Inflammatory macrophage (primary cell): ENCODE results near the gene FOXJ1.

Source experiments
- DNase-seq, 2 donors: peaks; one replicate each; pipeline ENCODE4 v3.0.0-alpha.2; 2020 to 2022

The FOXJ1 gene

DNA sequence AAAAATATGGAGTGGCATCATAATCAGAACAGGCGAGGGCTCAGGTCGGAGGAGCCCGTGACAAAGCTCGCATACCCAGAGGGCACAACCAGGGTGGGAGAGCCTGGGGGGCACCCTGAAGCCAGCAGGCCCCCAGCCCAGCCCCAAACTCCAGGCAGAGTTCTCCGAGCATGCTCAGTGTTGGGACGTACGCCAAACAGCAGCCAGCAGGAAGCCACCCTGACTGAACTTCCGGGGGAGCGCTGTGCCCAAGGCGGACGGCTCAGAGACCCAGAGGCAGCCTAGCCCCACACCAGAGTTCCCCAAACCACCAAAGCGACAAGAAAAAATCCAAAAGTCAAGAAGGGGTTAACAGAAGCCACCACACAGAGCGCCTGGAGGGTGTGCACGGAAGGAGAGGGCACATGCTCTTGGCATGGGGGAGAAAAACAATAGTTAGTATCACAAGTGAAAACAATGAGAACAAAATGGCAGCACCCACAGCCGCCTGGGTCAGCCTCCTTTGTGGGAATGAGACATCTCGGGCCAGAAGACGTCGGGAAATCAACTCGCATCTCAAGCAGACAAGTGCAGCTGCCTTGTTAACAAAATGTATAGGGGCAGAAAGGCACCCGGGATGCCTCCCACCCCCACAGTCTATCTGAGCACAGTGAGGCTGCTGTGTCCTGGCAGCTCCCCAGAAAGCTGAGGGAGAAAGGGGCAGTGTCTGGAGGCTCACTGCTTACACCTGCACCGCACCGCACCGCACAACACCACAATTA lies 49.3 kb downstream of the FOXJ1 start:
- no peak for DNase-seq

- DNase-seq = no peak
Measured at GRCh38 chr17:76090517-76091129, 50.4 kb downstream of the FOXJ1 start.

DNA sequence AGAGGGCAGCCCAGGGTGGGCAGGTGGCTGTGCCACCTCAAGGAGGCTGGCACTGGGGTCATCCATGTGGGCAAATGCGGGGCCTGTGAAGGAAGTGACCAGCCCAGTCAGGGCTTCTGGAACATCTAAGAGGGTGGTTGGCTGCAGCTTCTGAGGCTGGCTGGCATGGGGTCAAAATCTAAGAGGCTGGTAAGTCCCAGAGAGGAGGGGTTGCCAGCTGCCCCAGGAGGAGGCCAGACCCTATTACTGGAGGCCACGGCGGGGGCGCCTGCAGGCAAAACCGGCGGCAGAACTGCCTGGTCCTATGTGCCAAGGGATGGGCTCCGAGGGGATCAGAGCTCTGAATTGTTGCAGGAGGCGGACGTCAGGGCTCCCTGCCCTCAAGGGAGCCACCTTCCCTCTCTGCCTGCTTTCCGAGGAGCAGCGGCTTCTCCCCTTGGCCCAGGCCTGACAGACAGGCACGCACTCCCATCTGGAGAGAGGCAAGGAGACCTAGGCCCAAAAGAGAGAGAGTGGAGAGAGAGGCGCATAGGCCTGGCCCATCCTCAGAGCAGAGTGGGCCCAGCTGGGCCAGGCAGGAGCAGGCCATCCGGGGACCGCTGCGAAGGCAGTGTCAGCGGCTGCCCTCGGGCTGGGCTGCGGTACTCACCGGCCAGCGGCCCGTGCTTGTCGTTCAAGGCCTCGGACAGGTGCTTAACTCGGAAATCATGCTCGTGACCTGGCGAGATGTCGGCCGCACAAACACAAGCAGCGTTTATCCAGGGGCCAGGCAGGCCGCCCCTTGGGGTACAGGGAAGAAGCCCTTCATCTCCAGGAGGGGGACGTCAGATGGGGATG lies 51.1 kb downstream of the FOXJ1 start:
- no peak for DNase-seq

GRCh38 chr17:76088868-76089576 lies 52.0 kb downstream of the FOXJ1 start:
- DNase-seq = no peak

GRCh38 chr17:76088041-76088867 lies 52.8 kb downstream of the FOXJ1 start:
- no peak for DNase-seq

DNA sequence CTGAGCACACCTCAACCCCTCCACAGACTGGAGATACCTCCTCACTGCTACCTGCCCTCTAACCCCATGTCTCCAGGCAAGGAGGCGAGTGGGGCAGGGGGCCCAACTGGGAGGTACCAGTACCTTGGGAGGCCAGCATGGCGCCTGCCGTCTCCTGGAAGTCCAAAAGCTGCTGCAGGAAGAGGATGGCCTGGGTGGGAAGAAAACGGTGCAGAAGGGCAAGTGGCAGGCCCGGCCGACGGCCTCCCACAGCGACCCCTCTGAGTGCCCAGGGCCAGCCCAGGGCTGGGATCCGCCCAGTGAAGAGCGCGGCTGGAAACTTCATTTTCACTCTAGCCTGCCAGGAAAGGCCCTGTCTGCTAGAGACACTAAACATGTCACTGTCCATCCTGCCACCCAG lies 53.5 kb downstream of the FOXJ1 start:
- no peak for DNase-seq

DNA sequence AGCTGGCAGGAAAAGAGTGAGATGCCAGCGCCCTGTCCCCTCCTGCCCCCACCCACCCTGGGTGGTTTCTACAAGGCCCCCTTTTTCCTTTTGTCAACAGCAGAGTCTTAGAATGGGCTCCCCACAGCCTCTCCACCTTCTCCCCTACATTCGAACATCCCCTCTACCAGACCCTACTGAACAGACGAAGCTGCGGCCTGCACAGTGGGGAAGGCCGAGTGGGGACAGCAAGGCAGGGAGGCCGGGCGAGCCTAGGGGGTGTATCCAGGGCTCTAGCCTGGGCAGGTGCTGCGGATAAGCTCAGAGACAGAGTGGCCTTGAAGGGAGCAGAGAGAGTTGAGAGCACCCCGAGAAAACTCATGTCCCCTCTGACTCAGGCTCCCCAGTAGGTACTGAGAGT lies 54.7 kb downstream of the FOXJ1 start:
- no peak for DNase-seq
